ENCODE results near the gene CDC42BPG. TPM values are rescaled to one million over a fixed set of nuclear protein-coding genes. Genes with fewer than 3 reads are reported as not detected.

CDC42BPG gene
- total RNA-seq, 1 donor from 2014 or later = 0.20 TPM

DNA sequence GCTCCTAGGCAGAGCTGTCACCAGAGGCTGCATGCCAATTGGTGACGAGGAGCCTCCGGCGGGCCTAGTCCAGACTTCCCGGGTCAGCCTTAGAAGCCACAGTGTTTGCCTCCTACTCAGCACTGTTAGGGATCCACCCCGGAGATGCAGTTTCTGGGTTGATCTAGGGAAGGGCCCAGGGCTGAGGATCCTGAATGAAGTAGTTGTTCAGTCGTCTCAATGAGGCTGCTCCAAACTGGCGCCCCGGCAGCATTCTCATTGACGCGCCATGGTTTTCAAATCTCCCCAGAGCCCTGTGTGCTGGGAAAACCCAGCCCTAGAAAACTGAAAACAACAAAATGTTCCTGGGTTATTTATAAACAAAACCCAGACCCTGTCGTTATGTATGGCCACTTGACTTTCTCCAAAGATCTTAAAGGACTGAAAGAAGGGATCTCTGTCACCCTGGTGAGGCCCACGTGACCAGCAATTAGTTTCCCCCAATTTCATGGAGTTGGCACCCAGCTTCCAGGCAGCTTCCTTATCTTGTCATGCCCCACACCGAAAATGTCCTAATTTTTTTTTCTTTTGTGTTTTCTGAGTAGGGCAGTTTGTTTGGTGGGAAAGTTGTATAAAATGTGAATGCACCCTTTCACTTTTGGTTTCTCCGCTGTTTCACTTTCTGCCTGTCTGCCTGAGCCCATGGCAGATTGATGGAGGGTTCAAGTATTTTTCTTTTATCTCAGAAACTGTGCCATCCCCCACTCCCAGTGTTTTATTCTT lies 36.0 kb upstream of the CDC42BPG start:
- DNase-seq (ENCODE audit: low read depth, low spot score) = no peak

- DNase-seq (ENCODE audit: low read depth, low spot score) = no peak
These were observed 34.9 kb upstream of the CDC42BPG start for GRCh38 chr11:64879244-64879900.

DNA sequence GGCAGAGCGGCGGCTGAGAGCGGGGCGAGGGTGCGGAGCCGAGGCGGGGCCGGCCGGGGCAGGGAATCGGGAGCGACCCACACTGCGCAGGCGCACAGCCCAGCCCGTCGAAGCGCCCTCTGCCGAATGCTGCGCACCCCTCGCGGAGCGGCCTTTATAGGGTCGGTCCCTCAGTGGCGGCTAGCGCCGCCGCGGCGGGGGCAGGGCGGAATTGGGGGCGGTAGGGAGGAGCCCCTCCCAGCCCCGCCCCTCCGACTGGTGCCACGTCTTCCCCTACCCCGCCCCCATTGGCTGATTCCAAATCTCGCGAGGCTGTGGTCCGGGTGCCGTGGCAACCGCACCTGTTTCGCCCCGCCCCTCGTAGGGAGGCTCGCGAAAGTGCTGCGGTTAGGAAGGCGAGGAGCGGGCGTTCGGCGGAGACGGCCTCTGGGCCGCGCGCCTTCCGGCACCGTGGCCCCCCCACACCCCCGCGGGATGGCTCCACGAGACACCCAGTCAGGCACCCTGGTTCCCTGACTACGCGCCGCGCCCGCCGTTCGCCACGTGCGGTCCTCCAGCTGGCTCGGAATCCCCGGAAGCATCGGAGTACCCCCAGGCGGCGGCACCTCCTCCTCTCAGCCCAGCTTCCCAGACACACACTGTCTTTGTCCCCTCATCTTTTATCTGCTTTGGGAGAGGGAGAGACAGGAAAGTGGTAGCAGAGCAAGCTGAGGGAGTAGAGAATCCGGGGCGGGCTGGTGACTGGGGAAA lies 34.2 kb upstream of the CDC42BPG start, which contains the start of gene EHD1:
TSS of gene EHD1 (minus strand) at position 128 of the 750 bp plus-strand sequence. CDS start 157 bp downstream, outside the sequence.
- peak; percentile 87 for DNase-seq (ENCODE audit: low read depth, low spot score)

DNA sequence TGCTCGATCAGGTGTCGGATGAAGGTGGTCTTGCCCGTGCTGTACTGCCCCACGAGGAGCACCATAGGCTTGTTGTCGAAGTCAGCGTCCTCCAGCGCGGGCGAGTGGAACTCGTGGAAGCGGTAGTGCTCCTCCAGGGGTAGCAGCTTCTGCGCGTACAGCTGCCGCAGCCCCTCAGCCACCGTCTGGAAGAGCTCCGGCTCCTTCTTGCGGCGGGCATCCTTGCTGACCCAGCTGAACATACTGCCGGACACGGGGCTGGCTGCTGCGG lies 33.7 kb upstream of the CDC42BPG start:
- no peak for DNase-seq (ENCODE audit: low read depth, low spot score)

GRCh38 chr11:64877390-64878222 lies 33.2 kb upstream of the CDC42BPG start:
- no peak for DNase-seq (ENCODE audit: low read depth, low spot score)

DNA sequence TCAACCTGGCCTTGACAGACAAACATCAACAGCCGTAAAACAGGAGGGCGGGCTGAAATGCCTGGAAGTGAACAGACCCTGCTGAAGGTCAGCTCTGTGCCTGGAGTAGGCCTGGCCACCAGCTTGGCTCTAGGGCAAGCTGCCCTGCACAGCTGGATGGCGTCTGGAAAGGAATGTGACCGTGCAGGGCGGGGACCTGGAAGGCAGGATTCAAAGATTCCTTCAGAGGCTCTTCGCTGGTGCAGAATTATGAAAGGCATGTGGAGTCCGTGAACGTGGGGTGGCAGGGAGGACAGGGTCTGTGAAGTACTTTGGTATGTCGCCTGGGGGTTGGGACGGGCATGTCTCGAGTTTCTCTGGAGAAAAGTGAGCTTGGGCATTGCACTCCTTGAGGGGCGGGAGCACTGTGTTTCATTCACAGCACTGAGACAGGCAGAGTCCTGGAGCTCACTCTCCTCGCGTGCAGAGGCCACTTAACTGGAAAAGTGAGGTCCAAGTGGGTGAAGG lies 32.4 kb upstream of the CDC42BPG start:
- DNase-seq (ENCODE audit: low read depth, low spot score) = no peak

DNA sequence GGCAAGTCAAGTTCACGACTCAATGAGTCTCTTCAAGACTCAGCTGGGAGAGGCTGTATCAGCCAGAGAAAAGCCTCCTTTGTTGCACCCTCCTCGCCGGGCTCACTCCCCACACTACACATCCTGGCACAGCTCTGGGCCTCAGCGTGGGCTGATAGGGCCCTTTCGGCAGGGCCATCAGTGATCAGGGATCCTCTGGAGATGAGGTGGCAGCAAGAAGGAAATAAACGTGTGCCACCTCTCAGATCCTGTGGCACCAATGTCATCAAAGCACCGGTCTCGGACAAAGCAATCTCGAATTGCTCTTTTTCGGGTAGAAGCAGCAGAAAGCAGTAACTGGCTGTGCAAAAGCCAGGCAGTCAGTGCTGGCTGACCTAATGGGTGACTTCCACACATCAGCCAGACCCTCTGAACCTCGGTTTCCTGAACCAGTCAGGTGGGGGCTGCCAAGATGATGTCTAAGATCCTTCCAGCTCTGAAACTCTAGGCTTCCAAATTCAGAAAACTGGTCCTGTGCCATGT lies 31.8 kb upstream of the CDC42BPG start:
- no peak for DNase-seq (ENCODE audit: low read depth, low spot score)

- DNase-seq (ENCODE audit: low read depth, low spot score) = no peak
These were observed 31.1 kb upstream of the CDC42BPG start for GRCh38 chr11:64875369-64876228.

- no peak for DNase-seq (ENCODE audit: low read depth, low spot score)
These were observed 30.1 kb upstream of the CDC42BPG start for GRCh38 chr11:64874308-64875240.

GRCh38 chr11:64872790-64873488 lies 28.5 kb upstream of the CDC42BPG start:
- DNase-seq (ENCODE audit: low read depth, low spot score) = no peak

- no peak for DNase-seq (ENCODE audit: low read depth, low spot score)
These were observed 27.0 kb upstream of the CDC42BPG start for GRCh38 chr11:64871492-64871891.

DNA sequence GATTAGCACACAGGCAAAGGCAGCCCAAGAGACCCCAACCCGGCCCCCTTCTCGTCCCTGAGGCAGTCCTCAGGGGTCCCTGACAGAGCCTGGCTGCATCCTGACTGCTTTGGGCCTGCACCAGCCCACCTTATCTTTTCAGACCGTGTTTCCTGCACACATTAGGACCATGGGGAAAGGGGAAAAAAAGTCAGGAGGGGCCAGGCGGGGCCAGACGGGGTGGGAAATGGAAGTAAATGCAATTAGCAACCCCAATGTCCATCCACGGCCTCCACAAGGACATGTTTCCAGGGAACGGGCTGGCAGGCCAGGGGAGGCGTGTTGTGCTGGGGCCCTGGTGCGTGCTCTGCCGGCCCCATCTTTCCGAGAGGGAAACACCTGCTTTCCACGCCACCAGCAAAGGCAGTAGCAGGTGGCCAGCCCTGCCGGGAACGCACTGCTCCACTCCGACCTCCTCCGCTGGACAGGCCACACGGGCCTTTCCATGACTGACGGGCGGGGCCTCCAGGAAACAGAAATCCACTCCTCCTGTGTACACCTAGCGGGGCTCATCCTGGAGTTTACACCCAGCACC lies 26.5 kb upstream of the CDC42BPG start:
- no peak for DNase-seq (ENCODE audit: low read depth, low spot score)

DNA sequence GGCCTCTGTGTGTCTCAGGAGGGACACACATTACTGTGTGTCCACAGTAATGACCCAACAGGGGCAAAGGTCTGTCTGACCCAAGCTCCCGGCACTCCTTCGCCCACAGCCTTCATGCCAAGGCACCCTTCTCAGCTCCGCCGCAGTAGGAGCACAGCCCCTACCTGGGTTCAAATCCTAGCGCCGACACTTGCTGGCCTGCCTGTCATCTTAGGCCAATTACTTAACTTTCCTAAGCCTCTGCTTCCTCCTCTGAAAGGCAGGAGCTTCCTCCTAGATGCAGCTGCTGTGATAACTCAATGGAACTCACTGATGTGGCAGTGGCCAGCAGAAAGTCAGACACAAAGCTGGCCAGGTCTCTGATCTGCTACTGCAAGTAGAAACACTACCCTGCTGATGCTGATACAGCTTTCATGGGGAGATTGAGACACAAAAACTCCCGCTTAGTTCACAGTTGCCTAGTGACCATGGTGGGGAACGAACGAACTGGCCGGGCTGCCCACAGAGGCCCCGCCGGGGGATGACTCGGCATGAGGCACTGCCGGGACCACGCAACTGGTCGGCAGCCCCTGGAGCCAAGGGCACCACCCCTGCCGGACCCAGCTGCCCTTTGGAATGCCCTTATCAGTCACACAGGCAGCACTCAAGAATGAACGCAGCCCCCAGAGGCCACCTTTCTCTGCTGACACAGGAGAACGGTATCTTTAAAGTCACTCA lies 25.9 kb upstream of the CDC42BPG start:
- DNase-seq (ENCODE audit: low read depth, low spot score) = no peak

DNA sequence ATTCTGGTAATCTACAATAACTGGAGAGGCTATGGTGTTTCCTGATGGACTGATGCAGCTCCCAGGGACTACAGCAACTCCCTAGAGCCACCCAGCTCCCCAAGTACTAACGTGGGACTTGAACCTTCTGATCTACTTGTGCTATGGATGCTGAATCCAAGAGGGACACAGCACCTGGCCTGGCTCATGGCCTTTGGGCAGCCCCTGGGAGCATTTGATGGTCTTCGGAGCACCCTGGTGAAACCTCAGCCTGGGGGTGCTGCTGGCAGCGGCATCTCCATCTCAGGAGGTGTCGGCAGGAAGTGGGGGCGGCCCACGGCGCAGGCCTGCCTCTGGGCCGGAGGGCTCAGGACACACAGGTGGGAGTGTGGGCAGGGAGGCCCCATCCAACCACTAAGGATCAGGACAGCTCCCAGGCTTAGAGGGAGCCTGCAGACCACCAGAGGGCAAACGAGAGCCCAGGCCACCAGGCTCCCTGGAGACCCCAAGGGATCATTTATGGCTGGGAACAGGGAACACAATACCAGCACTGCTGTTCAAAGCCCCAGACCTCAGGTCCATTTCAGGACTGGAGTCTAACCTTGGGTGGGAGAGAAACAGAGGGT lies 25.2 kb upstream of the CDC42BPG start:
- DNase-seq (ENCODE audit: low read depth, low spot score) = no peak

GRCh38 chr11:64868904-64869570 lies 24.6 kb upstream of the CDC42BPG start:
- DNase-seq (ENCODE audit: low read depth, low spot score) = peak; percentile 88

DNA sequence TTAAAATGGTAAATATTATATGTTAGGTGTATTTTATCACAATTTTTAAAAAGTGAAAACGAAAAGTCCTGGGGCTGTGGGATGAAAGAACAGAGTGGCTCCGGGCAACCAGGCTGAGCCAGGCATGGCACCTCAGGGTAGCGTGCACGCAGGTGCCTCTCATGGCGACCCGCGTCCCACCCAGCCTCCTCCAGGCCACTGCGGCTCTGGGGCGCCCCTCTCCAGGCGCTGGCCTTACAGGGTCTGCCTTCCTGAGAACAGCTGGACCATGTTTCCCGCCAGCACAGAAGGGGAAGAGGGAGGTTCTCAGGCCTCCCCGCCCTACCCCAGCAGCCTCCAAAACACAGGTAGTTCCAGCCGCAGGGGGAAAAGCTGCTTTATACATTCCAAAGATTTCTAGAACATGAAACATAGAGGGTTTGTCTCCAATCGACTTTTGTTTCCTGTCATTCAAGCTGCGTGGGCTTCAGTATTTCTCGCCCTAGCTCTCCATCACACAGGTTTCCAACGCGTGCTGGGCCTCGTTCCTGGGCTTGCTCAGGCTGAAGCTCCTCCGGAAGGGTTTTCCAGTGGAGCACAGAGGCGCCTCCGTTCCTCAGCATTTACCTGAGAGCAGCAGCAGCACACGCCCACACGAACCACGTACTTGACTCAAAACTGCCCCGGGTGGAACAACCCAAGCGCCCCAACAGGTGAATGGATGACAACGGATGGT lies 23.5 kb upstream of the CDC42BPG start:
- DNase-seq (ENCODE audit: low read depth, low spot score) = no peak
